Astrocyte (in vitro differentiated cells and primary cell): Measurements from ENCODE around the gene QSOX2. TPM values are rescaled to one million over a fixed set of nuclear protein-coding genes. Genes with fewer than 3 reads are reported as not detected.

Experiments
- DNase-seq: peaks from one replicate; pipeline ENCODE4 v3.0.0-alpha.2; 2010; ENCODE audit warnings: low read depth
- FAIRE-seq: peaks from 2 replicates; lab custom pipeline; 2011; peaks lifted over from hg19 to GRCh38; lab: Jason Lieb, UNC
- H2AFZ ChIP-seq: 2 replicates; pipeline ENCODE4 v1.6.0; 2012; ENCODE audit warnings: low read depth, low read length, inconsistent platforms
- H3K27ac ChIP-seq: 2 replicates; pipeline ENCODE4 v1.5.1; 2011; ENCODE audit warnings: low read depth, low read length, inconsistent platforms
- H3K27me3 ChIP-seq: 2 replicates; pipeline ENCODE4 v1.6.0; 2011; ENCODE audit warnings: low read length, inconsistent platforms; ENCODE audit not compliant: insufficient read depth
- H3K36me3 ChIP-seq: 2 replicates; pipeline ENCODE4 v1.5.1; 2011; ENCODE audit warnings: low read length, inconsistent platforms; ENCODE audit not compliant: insufficient read depth
- H3K4me1 ChIP-seq: 2 replicates; pipeline ENCODE4 v1.5.1; 2011; ENCODE audit warnings: low read length, inconsistent platforms; ENCODE audit not compliant: insufficient read depth
- H3K4me2 ChIP-seq: 2 replicates; pipeline ENCODE4 v1.6.0; 2012; ENCODE audit warnings: low read length, inconsistent platforms
- H3K4me3 ChIP-seq: 2 replicates; pipeline ENCODE4 v1.5.1; 2011; ENCODE audit warnings: low read depth, mild to moderate bottlenecking, low read length, inconsistent platforms; ENCODE audit not compliant: insufficient read depth
- H3K79me2 ChIP-seq: 2 replicates; pipeline ENCODE4 v1.6.0; 2012; ENCODE audit warnings: mild to moderate bottlenecking, low read length, inconsistent platforms; ENCODE audit not compliant: insufficient read depth
- H3K9ac ChIP-seq: 2 replicates; pipeline ENCODE4 v1.6.0; 2012; ENCODE audit warnings: mild to moderate bottlenecking, low read length, inconsistent platforms
- H3K9me3 ChIP-seq: 2 replicates; pipeline ENCODE4 v1.5.1; 2012; ENCODE audit warnings: low read depth, mild to moderate bottlenecking, low read length, inconsistent platforms; ENCODE audit not compliant: insufficient read depth
- H4K20me1 ChIP-seq: 2 replicates; pipeline ENCODE4 v1.6.0; 2012; ENCODE audit warnings: low read length, inconsistent platforms; ENCODE audit not compliant: insufficient read depth
- H3K27ac Mint-ChIP-seq: one replicate; pipeline ENCODE4 v1.8.0; 2021; ENCODE audit warnings: mild to moderate bottlenecking, mixed read lengths; ENCODE audit not compliant: unreplicated experiment
- H3K27me3 Mint-ChIP-seq: one replicate; pipeline ENCODE4 v1.8.0; 2021; ENCODE audit warnings: low read depth, mixed read lengths; ENCODE audit not compliant: unreplicated experiment
- H3K36me3 Mint-ChIP-seq: one replicate; pipeline ENCODE4 v1.8.0; 2021; ENCODE audit warnings: low read depth, mixed read lengths; ENCODE audit not compliant: unreplicated experiment
- H3K4me1 Mint-ChIP-seq: one replicate; pipeline ENCODE4 v1.8.0; 2021; ENCODE audit warnings: low read depth, mixed read lengths; ENCODE audit not compliant: unreplicated experiment
- H3K4me3 Mint-ChIP-seq: one replicate; pipeline ENCODE4 v1.8.0; 2021; ENCODE audit warnings: mild to moderate bottlenecking, moderate library complexity, mixed read lengths; ENCODE audit not compliant: unreplicated experiment
- H3K9me3 Mint-ChIP-seq: one replicate; pipeline ENCODE4 v1.8.0; 2021; ENCODE audit warnings: mild to moderate bottlenecking, mixed read lengths; ENCODE audit not compliant: unreplicated experiment
- EZH2 ChIP-seq: IDR thresholded peaks from 2 replicates; pipeline ENCODE4 v1.6.1; 2012; ENCODE audit warnings: mild to moderate bottlenecking, low read length, inconsistent platforms; ENCODE audit not compliant: insufficient read depth
- total RNA-seq: library from RNA; stranded (reverse); gene quantifications from 2 replicates; pipeline ENCODE4 v1.2.1, GENCODE V29; 2021
- TF ChIP-seq, protein P1 (sequence below): IDR thresholded peaks from 2 replicates; pipeline ENCODE4 v1.5.1; 2011; ENCODE audit warnings: low read depth, mild to moderate bottlenecking, inconsistent platforms, low read length, moderate library complexity; ENCODE audit not compliant: insufficient read depth

Gene QSOX2
- total RNA-seq, 1 donor from 2014 or later: 20.4 TPM

DNA sequence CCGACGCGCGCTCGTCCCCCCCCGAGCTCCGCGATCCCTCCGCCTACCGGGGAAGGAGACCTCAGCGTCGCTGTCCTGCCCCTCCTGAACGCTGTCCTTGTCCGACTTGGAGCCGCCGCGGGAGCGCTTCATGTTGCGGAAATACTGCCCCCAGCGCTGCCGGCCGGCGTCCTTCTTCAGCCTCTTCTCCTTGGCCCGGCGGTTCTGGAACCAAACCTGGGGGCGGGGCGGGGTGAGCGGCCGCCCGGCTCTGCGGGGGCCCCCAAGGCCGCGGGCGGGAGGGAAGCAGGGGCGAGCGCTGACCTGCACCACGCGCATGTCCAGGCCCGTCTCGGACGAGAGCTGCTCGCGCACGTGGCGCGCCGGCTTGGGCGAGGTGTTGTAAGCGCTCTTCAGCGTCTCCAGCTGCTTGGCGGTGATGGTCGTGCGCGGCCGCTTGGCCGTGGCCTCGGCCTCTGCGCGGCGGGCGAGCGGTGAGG lies 47.0 kb downstream of the QSOX2 start:
- Histone ChIP-seq H3K27ac (no peak overlapping the region), H2AFZ (no peak overlapping the region), H3K9ac (no peak overlapping the region), H3K79me2 (no peaks in the 10 kb centered on the region), H3K9me3 (no peaks in the 10 kb centered on the region), H3K4me2 (peak overlapping the region; percentile 26), H3K36me3 (no peaks in the 10 kb centered on the region), H3K27me3 (peaks cover 74% of the 10 kb centered on the region), H3K4me3 (no peak overlapping the region), H3K4me1 (no peaks in the 10 kb centered on the region), H4K20me1 (peaks cover 7% of the 10 kb centered on the region)
- no peak overlapping the region for H3K4me3 Mint-ChIP-seq
- DNase-seq: no peak
- H3K9me3 Mint-ChIP-seq: peaks cover 3% of the 10 kb centered on the region
- H3K36me3 Mint-ChIP-seq: no peaks in the 10 kb centered on the region
- no peak overlapping the region for H3K27ac Mint-ChIP-seq
- TF ChIP-seq, protein P1, sequence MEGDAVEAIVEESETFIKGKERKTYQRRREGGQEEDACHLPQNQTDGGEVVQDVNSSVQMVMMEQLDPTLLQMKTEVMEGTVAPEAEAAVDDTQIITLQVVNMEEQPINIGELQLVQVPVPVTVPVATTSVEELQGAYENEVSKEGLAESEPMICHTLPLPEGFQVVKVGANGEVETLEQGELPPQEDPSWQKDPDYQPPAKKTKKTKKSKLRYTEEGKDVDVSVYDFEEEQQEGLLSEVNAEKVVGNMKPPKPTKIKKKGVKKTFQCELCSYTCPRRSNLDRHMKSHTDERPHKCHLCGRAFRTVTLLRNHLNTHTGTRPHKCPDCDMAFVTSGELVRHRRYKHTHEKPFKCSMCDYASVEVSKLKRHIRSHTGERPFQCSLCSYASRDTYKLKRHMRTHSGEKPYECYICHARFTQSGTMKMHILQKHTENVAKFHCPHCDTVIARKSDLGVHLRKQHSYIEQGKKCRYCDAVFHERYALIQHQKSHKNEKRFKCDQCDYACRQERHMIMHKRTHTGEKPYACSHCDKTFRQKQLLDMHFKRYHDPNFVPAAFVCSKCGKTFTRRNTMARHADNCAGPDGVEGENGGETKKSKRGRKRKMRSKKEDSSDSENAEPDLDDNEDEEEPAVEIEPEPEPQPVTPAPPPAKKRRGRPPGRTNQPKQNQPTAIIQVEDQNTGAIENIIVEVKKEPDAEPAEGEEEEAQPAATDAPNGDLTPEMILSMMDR: no peak
- TF ChIP-seq EZH2: no peak
- H3K27me3 Mint-ChIP-seq: peaks cover 51% of the 10 kb centered on the region
- no peaks in the 10 kb centered on the region for H3K4me1 Mint-ChIP-seq
- no peak for FAIRE-seq

DNA sequence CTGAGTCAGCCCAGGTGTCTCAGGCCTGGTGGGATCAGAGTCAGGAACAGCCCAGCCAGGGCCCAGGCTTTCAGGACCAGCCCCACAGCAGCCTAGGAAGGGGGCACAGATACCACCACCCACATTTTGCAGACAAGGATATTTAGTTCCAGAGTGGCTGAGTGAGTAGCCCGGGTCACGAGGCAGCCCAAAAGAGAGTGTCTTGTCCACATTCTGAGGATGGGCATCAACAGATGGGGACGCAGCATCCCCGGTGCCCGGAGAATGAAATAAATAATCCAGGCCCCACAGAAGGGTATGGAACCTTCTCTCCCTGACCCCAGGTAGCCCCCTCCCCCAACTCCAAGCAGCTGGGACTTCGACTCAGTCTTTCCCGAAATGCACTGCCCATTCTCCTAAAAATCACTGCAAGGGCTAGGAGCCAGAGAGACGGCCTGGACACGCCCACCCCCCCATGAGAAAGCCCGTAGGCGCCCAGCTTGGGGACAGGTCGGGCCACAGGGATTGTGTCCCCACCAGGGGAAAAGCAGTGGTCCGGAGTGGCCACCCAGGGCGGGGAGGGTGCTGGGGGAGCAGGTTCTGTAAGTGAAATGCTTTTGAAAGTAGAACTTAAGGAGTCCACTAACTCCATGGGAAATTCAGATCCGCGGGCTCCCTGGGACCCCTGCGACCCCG lies 47.5 kb downstream of the QSOX2 start:
- peaks cover 46% of the 10 kb centered on the region for H3K27me3 Mint-ChIP-seq
- H3K27ac Mint-ChIP-seq: peak overlapping the region; percentile 7
- no peaks in the 10 kb centered on the region for H3K36me3 ChIP-seq
- H3K9ac ChIP-seq: no peak overlapping the region
- peaks cover 3% of the 10 kb centered on the region for H3K9me3 Mint-ChIP-seq
- no peaks in the 10 kb centered on the region for H3K4me1 Mint-ChIP-seq
- no peak for DNase-seq
- H3K9me3 ChIP-seq: no peaks in the 10 kb centered on the region
- no peak for FAIRE-seq
- H3K27ac ChIP-seq: no peak overlapping the region
- TF ChIP-seq, protein P1: no peak
- TF ChIP-seq EZH2: peak; percentile 37
- H3K4me1 ChIP-seq: no peaks in the 10 kb centered on the region
- no peak overlapping the region for H3K4me3 ChIP-seq
- no peaks in the 10 kb centered on the region for H3K79me2 ChIP-seq
- H2AFZ ChIP-seq: no peak overlapping the region
- peak overlapping the region; percentile 26 for H3K4me2 ChIP-seq
- no peaks in the 10 kb centered on the region for H3K36me3 Mint-ChIP-seq
- peaks cover 7% of the 10 kb centered on the region for H4K20me1 ChIP-seq
- H3K27me3 ChIP-seq: peaks cover 72% of the 10 kb centered on the region
- H3K4me3 Mint-ChIP-seq: no peak overlapping the region
